Measurements from ENCODE around the gene ZBTB16.

The ZBTB16 gene

DNA sequence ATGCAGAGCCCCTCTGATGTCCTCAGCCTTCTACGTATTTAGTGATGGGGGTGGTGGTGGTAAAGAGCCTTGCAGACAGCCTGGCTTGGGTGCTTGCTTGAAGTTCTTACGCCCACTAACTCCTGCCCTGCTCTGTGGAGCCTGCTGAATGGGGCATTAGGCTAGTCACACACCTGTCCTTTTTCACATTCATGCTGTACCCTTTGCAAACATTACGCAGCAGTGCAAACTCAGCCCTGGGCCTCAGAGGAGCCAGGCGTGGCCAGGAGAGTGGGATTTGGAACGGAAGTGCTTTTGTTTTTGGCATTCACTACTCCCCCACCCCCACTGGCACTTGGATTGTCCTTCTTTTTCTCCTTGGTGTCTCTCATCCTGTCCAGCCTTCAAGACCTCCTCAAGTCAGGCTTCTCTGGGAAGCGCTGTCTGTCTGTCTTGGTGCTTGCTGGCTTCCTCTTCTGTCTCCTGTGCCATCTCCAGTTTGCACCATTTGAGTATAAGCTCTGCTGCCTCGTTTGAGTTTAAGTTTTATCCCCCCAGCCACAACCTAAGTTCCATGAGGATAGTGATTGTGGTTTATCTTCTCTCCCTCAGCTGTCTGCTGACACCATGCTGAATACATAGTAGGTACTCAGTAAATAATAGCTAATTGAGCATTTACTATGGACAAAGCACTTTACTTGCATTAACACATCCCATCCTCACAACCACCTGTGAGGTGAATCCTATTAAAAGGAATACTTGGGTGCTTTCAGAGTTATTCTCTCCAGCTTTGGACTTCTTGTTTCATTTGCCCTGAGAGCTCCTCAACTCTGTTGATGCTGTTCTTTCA is 26.7 kb downstream of the ZBTB16 start:
- no peak for DNase-seq

DNA sequence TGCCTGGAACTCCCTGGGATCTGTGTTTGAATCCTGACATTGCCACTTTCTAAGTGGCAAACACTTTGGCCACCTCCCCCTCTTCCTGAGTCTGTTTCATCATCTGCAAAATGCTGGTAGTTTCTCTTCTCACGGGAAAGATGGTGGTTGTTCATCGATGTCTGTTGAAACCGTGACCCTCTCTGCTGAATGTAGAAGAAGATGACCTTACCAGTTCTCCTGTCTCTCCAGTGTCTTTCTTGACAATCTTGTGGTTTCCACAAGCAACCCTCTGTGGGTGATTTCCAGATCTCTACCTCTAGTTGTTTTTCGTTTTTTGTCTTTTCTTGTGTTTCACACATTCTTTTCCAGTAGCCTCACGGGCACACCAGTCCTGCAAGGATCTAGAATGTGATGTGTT is 27.5 kb downstream of the ZBTB16 start:
- no peak for DNase-seq

DNA sequence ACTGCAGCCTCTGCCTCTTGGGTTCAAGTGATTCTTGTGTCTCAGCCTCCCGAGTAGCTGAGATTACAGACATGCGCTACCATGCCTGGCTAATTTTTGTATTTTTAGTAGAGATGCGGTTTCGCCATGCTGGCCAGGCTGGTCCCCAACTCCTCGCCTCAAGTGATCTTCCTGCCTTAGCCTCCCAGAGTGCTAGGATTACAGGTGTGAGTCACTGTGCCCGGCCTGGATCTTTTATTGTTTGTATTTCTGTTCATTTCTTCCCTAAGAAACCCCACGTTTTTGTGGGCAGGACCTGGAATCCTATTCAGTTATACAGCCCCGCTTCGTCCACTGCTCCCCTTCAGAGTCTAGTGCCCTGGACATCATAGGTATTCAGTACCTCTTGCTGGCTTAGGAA is 28.7 kb downstream of the ZBTB16 start:
- DNase-seq, result no peak

DNA sequence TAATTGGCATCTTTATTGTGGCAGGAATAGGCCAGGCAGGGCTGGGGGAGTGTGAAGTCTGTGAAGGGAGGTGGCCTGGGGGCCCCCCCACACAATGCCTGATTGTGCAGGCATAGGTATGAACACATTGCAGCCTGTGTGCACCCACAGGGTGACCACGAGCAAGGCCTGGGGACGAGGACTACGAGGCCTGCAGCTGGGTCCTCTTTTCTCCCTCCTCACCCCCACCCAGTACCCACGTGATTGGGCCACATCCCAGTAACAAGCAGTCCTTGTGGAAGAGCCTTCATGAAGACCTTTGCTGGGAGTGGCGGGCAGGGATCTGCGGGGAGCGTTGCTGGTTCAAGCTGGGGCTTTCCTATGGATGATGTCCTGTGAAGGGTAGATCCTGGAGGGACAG is 29.3 kb downstream of the ZBTB16 start:
- no peak for DNase-seq

DNA sequence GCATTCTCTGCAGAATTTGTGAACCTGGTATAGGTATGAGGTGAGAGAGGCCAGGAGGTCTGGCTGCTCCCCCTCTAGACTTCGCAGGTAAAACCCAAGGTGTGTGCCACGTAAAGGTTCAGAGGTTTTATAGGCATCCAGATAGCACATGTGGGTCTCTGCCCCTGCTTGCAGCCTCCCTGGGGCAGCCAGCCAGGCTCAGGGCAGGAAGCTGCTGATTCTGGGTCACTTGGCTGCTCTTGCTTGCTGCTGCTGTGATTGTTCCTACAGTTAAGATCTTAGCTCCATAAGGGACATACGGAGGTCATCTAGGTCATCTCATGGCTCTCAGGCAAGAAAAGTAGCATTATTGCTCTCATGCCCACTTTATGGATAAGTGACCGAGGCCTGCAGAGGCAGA is 30.2 kb downstream of the ZBTB16 start:
- DNase-seq, result no peak

DNA sequence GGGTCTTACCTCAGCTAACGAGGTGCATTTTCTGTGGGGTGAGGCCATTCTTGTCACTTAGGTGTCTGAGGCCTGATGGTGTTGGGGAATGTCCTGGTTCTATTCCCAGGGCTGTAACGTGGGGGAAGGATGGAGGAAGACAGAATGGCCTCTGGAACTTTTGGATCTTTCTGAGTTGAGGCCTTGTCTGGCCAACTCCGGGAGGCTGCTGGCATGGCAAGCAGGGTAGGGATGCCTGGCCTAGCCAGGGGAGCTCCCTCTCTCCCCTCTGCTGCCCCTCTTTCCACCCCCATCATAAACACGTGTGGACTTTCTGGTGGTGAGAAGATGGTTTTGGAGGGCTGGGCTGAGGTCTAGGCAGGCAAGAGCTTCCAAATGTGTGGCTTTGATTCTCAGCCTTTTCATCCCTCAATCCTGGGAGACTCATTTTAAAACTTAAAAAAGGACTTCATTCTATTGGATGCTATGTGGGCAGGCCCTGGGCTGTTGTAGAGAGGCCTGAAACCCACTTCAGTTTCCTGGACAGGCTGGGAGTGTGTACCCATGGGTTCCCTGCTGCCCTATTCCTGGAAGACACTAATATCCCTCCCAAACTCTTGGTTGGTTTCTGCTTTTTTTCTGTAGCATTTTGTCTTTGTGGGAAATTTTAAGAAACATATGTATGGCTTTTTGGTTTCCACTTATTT is 30.9 kb downstream of the ZBTB16 start:
- no peak for DNase-seq

DNA sequence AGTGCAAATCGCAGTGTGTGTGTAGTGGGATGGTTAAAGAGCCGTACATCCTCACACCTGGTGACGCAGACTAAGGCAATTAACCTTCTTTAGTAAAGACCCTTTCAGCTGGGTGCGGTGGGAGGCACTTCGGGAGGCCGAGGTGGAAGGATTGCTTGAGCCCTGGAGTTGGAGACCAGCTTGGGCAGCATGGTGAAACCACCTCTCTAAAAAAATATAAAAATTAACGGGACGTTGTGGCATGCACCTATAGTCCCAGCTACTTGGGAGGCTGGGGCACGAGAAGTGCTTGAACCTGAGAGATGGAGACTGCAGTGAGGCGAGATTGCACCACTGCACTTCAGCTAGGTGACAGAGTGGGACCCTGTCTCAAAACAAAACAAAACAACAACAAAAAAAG is 31.5 kb downstream of the ZBTB16 start:
- DNase-seq, result no peak

DNA sequence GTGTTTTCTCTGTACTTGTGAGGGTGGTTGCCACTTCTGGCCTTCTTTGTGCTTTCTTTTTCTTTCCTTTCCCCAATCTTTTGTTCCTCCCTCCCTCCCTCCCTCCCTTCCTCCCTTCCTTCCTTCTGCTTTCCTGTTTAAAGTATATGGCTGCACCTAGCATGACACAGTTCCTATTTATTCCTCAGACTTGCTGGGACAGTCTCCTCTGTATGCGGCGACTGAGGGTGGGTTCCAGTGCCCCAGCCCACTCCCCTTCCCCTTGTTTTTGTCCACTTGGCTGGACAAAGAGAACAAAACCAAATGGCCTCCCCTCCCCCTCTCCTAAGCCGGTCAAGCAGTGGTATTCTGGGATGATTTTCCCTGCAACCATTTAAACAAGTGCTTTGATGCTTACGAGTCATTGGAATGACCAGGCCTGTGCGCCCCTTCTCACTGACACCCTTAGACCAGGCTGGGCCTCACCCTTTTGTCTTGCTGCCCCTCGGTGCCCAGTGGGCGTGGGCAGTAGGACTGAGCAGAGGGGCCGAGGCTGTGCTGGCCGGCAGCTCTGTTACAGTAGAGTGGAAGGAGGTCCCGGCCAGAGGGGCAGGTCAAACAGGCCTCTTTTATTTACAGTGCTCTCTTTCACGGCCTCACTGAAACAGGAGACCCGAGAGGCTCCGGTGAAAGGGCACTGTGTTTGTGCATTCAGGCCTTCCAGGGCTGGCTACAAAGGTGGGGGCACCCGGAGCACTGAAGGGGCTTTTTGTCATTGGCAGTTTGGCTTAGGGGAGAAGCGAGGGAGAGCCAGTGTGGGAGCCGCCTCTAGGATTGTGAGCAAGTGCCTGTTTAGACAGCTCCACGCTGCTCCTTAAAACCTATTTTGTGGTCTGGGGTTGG is 32.2 kb downstream of the ZBTB16 start:
- no peak for DNase-seq

DNA sequence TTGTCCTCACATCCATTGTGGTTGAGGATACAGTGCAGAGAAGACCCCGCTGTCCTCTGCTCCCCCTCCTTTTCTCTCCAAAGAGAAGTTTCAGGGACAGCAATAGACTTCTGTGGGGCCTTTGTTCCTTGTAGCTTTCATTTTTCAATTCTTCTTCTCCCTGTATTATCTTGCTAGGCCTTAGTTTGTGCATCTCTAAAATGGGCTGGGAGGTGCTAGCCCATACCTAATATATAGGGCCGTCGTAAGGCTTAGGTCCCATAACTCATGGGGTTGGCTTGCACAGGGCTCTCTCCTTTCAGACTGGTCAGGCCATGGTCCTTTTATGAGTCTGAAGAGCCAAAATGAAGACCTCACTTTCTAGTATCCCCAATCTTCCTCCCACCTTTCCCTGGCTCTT is 33.0 kb downstream of the ZBTB16 start:
- no peak for DNase-seq

DNA sequence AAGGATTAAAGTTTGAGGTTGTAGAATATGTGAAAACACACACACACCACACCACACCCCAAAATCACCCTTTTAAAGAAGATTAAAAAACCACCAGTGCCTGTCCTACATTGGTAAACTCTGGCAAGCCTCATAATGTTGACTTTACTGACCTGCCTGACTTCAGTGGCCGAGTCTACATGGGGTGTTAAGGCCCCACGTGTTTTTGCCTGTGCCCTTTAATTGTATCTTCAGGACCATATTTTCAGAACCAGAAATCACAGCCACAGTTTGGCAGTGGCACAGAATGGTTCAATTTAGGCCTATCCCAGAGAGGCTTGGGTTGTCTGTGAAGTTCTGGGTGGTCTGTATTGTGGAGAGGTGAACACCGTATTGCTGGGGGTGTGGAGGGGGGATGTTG is 33.4 kb downstream of the ZBTB16 start:
- DNase-seq, result no peak

DNA sequence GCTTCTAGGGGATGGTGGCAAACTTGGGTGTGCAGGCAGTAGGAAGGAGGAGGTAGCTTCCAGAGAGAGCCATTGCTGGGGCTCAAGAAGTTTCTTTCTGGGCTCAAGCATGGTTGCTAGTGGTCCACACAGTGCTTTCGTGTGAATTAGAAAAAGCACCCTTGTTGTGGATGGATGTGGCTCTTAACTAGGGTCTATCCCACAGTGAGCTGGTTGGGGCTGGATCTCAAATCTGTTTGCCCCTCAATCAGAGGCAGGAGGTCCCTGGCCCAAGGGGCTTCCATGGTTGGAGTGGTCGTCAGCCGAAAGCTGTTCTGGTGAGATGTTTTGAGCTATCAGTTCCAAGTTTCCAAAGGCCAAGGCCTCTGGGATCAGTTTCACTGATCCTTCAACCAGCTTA is 35.0 kb downstream of the ZBTB16 start:
- no peak for DNase-seq

DNA sequence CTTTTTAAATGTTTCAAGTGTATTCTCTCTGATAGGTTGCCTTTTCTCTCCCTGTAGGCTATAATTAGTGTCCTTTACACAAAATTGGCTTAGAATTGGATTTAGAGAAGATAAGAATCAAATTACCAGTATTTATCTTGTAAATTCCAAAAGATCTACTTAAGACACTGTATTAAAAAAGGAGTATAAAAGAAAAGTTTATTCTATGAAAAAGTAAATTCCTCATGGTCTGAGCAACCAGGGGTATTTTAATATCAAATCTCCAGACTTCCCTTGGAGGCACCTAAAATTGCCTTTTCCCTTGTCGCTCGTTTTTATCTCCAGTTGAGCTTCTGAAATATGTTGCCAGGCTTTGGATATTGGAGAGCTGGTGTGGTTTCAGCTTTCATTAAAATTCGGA is 36.4 kb downstream of the ZBTB16 start:
- no peak for DNase-seq

DNA sequence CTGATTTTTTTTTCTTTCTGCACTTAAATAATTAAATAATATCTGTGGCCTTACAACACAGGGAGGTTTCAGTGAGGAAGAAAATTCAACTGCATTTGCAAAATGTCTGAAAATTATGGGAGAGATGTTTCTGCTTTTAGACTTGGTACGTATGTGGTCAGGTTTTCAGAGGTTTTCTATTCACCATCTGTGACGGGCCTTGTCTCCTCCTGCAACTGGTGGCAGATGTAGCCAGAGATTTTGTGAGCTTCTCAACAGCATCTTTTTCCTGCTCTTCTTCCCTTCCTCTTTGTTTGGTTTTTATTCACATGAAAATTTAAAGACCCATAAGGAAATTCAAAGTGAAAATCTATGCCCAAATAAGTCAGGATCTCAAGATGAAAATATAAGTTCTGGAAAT is 38.3 kb downstream of the ZBTB16 start:
- no peak for DNase-seq

DNA sequence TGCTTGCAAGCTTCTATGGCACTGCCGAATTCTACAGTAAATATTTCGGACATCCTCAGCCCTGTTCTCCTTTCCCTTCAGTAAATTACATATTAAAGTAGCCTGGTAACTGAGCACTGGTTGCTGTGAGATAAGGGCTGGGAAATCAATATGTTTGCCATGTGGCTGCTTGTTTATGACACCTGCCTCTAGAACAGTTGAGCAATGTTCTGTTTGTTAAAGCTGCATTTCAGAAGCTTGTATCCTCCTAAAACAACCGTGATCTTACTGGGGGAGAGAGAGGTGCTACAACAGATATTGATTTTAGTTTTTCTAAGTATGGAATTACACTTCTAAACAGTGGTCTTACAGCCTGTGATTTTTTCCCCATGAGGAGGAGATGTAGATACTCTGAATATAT is 39.4 kb downstream of the ZBTB16 start:
- DNase-seq, result no peak

DNA sequence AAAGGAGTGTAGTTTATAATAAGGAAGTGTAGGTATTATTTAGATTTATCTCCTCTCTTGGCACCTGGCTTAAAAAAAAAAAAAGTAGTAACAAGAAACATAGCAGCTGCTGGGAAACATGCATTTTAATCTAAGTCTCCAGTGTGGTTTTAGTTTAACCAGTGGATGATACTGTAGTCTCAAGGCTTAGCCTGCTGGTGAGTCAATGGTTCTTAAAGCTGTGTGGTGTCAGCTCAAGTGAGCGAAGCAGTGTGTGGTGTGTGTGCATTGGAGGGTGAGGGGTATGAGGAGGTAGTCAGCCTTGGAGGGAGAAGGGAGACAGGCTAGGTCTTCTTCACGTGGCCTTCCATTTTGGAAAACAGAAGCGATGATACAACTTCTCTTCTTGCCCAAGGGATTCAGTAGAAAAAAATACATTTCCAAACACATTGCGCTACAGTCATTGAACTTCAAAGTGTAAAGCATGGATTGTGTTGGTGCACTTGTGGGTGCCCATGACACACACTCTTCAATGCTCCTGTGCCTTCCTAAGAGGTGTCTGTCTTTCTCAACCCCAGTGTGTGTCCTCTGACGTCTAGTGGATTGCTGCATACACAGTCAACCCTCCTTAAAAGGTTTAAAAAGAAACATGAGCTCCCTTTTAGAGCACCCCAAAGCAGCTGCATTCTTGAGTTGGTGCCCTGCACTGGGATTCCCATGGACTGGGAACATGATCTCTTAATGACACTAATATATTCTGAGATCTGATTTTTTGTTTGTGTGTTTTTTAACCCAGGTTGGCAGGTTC is 40.1 kb downstream of the ZBTB16 start:
- DNase-seq, result no peak

DNA sequence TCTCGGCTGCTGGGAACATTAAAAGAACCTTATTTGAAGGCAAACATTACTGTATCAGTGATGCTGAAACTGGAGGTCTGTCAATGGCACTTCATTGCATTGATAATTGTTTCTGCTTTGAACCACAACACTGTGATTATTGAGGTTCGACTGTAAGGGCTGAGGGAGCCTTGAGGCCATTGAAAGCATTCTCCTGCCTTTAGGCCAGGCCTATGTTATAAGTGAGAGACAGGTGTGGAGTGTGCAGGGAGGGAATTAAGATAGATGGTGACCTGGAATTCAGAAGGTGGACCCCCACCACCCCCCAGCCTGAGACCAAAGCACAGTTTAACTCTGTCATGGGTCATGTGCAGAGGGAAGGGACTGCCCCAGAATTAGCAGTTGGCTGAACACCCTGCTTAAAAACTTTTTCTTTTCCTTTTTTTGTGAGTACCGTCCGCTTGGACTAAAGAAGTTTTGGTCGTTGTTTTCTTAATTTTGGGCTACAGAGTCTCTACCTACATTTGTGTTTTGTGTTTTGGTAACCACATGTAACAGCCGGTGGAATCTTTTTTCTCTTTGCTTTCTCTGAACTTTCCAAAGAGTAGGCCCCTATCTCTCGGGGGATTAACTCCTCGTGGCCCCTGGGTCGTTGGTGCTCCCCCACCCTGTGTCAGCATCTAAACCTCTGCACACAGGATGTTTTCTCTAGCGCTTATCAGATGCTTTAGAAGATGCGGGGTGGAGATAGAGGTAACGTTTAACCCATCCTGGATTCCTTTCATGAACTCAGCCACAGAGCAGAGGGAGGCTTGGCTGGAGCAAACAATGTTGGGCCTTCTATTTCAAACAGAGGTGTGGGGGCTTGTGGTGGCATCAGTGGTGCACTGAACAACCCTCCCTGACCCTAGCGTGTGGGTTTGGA is 43.7 kb downstream of the ZBTB16 start:
- DNase-seq, result no peak

DNA sequence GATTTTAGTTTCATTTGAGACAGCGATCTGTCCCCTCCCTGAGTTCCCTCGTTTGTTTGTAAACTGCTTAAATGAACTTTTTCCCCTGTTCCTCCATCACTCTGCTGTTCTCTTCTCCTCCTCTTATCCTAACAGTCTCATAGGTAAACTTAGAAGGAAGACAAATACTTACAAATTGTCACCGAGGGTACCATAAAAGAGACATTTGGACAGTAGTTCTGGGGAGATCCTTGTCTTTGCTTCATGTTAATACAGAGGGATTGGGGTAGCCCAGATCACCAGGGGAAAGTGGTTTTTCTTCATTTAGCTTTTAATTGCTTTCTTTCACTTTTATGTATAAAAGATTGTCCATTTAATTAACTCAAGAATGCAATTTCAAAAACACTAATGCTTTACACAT is 46.1 kb downstream of the ZBTB16 start:
- no peak for DNase-seq

DNA sequence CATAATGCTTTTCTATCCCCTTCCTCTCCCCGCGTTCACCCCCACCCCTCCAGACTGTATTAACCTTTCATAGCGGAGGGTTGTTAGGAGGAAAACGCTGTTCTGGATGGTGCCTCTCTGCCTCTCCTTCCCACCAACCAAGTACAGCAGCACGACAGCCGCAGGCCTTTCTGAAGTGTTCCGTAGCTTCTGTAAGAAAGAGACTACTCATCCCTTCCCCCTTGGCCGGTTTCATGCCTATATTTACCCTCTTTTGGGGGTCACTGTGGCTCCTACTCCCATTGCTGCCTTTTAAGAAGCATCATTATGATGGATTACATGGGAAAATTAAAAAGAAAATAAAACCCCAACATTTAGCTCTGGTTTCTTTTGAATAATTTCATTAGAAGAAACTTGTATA is 46.5 kb downstream of the ZBTB16 start:
- no peak for DNase-seq

DNA sequence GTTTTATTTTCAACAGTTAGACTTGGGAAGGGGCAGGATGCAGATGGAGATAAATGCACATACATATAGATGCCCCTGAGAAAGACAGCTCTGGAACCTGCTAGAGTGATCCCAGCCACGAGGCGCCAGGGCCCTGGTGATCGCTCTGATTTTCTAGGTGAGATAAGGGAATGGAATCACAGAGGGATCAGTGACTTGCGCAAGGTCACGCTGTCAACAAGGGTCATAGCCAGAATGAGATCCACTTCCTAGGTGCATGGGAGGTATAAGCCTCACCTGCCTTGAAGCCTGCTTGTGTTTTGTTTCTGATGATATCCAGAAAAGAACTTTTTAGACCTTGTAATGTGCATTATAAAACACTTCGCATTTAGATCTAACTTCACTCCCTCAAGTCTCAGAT is 47.5 kb downstream of the ZBTB16 start:
- DNase-seq, result no peak

DNA sequence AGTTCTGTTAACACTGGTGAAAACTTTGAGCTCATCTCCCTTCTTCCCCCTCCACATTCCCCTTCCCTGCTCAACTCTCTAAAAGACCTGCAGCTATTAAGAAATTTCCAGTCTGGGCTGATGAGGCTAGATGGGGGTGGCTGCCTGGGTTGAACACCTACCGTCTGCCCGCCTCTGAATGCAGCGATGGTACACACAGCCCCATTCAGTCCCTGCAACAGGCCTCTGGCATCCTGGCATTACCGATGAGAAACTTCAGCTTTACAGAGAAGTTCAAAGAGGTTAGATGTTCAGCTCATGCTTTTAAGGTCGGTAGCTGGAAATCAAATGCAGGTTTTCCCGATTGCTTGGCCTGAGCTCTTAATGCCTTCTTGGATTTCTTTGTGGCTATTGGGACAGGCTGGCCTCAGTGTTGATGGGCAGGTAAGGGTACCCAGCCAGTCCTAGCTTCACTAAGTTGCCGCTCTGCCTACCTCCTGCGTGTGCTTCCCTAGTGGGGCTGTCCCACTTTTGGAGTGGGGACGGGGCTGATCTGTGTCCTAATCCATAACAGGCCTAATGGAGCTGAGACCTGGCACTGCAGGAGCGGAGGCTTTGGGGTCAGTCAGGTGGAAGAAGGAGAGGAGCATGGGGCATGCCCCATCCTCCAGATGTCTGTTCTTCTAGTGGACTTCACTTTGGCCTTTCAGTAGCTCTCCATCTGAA is 49.1 kb downstream of the ZBTB16 start:
- no peak for DNase-seq

All from NCI-H2107 (cell line).